K562 (cell line): Measurements from ENCODE around the gene TMEM132D. TPM values are rescaled to one million over a fixed set of nuclear protein-coding genes. Genes with fewer than 3 reads are reported as not detected.

Experiments used
- ATAC-seq: fragments of 200-7000 bp; cut with Tn5 transposase; 3 replicates; pipeline ENCODE4 v1.9.1; 2020; ENCODE audit warnings: moderate library complexity
- BruUV-seq: library from RNA; stranded (reverse); fragments of 400-500 nt; replicated peaks from 2 replicates; lab custom pipeline; 2021; lab: Mats Ljungman, UMichigan
- CTCF ChIA-PET: fragments of 300-600 bp; formaldehyde crosslinking; extraction: SDS; loops from one replicate; lab custom pipeline; 2021; ENCODE audit warnings: low intra/inter-chr PET ratio; lab: Yijun Ruan, JAX
- POLR2A ChIA-PET: fragments of 300-600, 350-650 bp; sonication (Branson Sonifier 250); formaldehyde crosslinking; extraction: SDS; loops from one replicate; lab custom pipeline; 2021; ENCODE audit warnings: antibody characterized with exemption, inconsistent platforms; lab: Yijun Ruan, JAX
- DNase-seq, 4 experiments: peaks; one replicate each; pipeline versions ENCODE4 v3.0.0 to v3.0.0-alpha.2; 2011 to 2018; ENCODE audit warnings: low spot score in 3 of 4, mixed read lengths in 3 of 4; ENCODE audit errors: extremely low read depth in 1 of 4
- FAIRE-seq: peaks from 2 replicates; lab custom pipeline; 2011; peaks lifted over from hg19 to GRCh38; lab: Jason Lieb, UNC
- H2AFZ ChIP-seq: 2 replicates; pipeline ENCODE4 v1.6.0; 2011; ENCODE audit warnings: low read depth, low read length, control low read depth, inconsistent platforms
- H3K27ac ChIP-seq: fragments of 200-600 bp; 3 replicates; pipeline ENCODE4 v1.8.0; 2011; ENCODE audit warnings: low read depth, mild to moderate bottlenecking, control low read depth, inconsistent platforms, low read length, moderate library complexity, mixed read lengths; ENCODE audit errors: extremely low read depth
- H3K27me3 ChIP-seq, 2 experiments: fragments of 300-600 bp in 1 of 2; 2 replicates in 1 of 2; 3 replicates in 1 of 2; pipeline versions ENCODE4 v1.6.0 to v1.8.0; 2011; ENCODE audit warnings: inconsistent platforms in 2 of 2, low read length in 2 of 2, mild to moderate bottlenecking in 1 of 2, mixed read lengths in 1 of 2, moderate library complexity in 1 of 2; ENCODE audit not compliant: control insufficient read depth in 2 of 2, insufficient read depth in 2 of 2
- H3K36me3 ChIP-seq: fragments of 300-600 bp; 3 replicates; pipeline ENCODE4 v1.8.0; 2011; ENCODE audit warnings: mild to moderate bottlenecking, low read length, inconsistent platforms; ENCODE audit not compliant: control insufficient read depth, insufficient read depth
- H3K4me1 ChIP-seq, 2 experiments: fragments of 200-600 bp in 1 of 2; replicated peaks in 1 of 2; 2 replicates in 1 of 2; 3 replicates in 1 of 2; pipeline versions ENCODE4 v1.5.1 to v1.8.0; 2011; ENCODE audit warnings: inconsistent platforms in 2 of 2, low read length in 2 of 2, mild to moderate bottlenecking in 1 of 2, mixed read lengths in 1 of 2, moderate library complexity in 1 of 2; ENCODE audit not compliant: control insufficient read depth in 2 of 2, insufficient read depth in 2 of 2
- H3K4me2 ChIP-seq: 2 replicates; pipeline ENCODE4 v1.6.1; 2011; ENCODE audit warnings: low read length, control low read depth, inconsistent platforms, mixed read lengths; ENCODE audit not compliant: insufficient read depth
- H3K4me3 ChIP-seq: fragments of 200-600 bp; sonication (generic), shearing (Covaris generic); 2 replicates; pipeline ENCODE4 v1.5.1; 2016; ENCODE audit warnings: control low read depth, inconsistent platforms
- H3K79me2 ChIP-seq: fragments of 200-600 bp; 3 replicates; pipeline ENCODE4 v1.8.0; 2011; ENCODE audit warnings: low read length, inconsistent platforms; ENCODE audit not compliant: control insufficient read depth, insufficient read depth
- H3K9ac ChIP-seq, 2 experiments: 2 replicates each; pipeline versions ENCODE4 v1.6.0 to v1.6.1; 2011; ENCODE audit warnings: low read depth in 2 of 2, low read length in 2 of 2, control low read depth in 1 of 2, inconsistent platforms in 1 of 2, mild to moderate bottlenecking in 1 of 2, mixed read lengths in 1 of 2; ENCODE audit not compliant: insufficient read depth in 1 of 2
- H3K9me1 ChIP-seq: one replicate; pipeline ENCODE4 v1.6.0; 2011; ENCODE audit warnings: inconsistent platforms, mild to moderate bottlenecking, low read length, moderate library complexity; ENCODE audit not compliant: control insufficient read depth, insufficient read depth
- H3K9me3 ChIP-seq: replicated peaks from 2 replicates; pipeline ENCODE4 v1.5.1; 2011; ENCODE audit warnings: low read depth, low read length, inconsistent platforms; ENCODE audit not compliant: control insufficient read depth, insufficient read depth
- H4K20me1 ChIP-seq: replicated peaks from 2 replicates; pipeline ENCODE4 v1.6.1; 2011; ENCODE audit warnings: low read length, inconsistent platforms, mixed read lengths; ENCODE audit not compliant: control insufficient read depth, insufficient read depth
- CCAR2 ChIP-seq: fragments of 200-400 bp; formaldehyde crosslinking; IDR thresholded peaks from 2 replicates; pipeline ENCODE4 v1.6.1; 2017; ENCODE audit warnings: mild to moderate bottlenecking, low read depth, low read length
- GABPB2 ChIP-seq: fragments of 250-450 bp; sonication (Bioruptor Pico); conservative IDR thresholded peaks from 2 replicates; pipeline ENCODE4 v1.5.1; 2021; ENCODE audit warnings: mild to moderate bottlenecking
- NR2F6 ChIP-seq: fragments of 450-650 bp; formaldehyde crosslinking; IDR thresholded peaks from 2 replicates; pipeline ENCODE4 v1.4.0; 2020; ENCODE audit warnings: mild to moderate bottlenecking
- SUPT5H ChIP-seq: fragments of 450-650 bp; IDR thresholded peaks from 2 replicates; pipeline ENCODE4 v1.6.1; 2016
- TEAD2 ChIP-seq: fragments of 450-650 bp; IDR thresholded peaks from 2 replicates; pipeline ENCODE4 v1.6.1; 2016; ENCODE audit warnings: missing genetic modification characterization, control low read depth, missing compliant biosample characterization
- ZMIZ1 ChIP-seq, 2 experiments: fragments of 150-350 bp in 1 of 2; IDR thresholded peaks; 2 replicates each; pipeline ENCODE4 v1.6.1; 2012 to 2016; ENCODE audit warnings: low read depth in 2 of 2, low read length in 2 of 2, mild to moderate bottlenecking in 1 of 2, moderate library complexity in 1 of 2
- WGBS: fragments of 100-300 bp; shearing (Covaris generic); methylation state at CpG from one replicate; pipeline ENCODE4 v1.1.6; 2016; ENCODE audit warnings: low coverage, mixed read lengths; ENCODE audit not compliant: insufficient coverage; ENCODE audit errors: missing lambda C conversion rate; 5-methylcytosine and 5-hydroxymethylcytosine counted together
- in situ Hi-C: fragments of 300-500 bp; cut with MboI; formaldehyde crosslinking; loops from 4 replicates; pipeline ENCODE4 v1.15.0; 2018; ENCODE audit warnings: inconsistent platforms, mixed read lengths
- intact Hi-C: fragments of 100-400 bp; cut with micrococcal nuclease; formaldehyde crosslinking; loops from 2 replicates; pipeline ENCODE4 v1.14.2; 2022
- polyA plus RNA-seq, 8 experiments: library from polyadenylated mRNA; depleted of rRNA in 4 of 8; stranded (reverse) in 5 of 8; unstranded in 3 of 8; fragments of >200 nt; fragmentation: Nextera tagmentation in 2 of 8; fragmentation: Illumina TruSeq in 1 of 8; extraction: Ambion mirVana in 2 of 8; extraction: Trizol in 1 of 8; gene quantifications; 2 replicates each; pipeline versions ENCODE4 v1.2.1 to v1.2.3, GENCODE V29; 2011 to 2014; ENCODE audit warnings: inconsistent platforms in 1 of 8, missing spikeins in 1 of 8
- total RNA-seq, 7 experiments: library from RNA; depleted of rRNA in 6 of 7; stranded (reverse); fragments of >200 nt in 6 of 7; fragmentation: Illumina TruSeq in 2 of 7; extraction: Trizol in 2 of 7; gene quantifications; 2 replicates each; pipeline versions ENCODE4 v1.2.1 to v1.2.3, GENCODE V29; 2011 to 2021; ENCODE audit warnings: low replicate concordance in 1 of 7

Gene TMEM132D
- total and polyA plus RNA-seq, 9 of the 15 experiments (the other 6 are each of a cell fraction or from before 2014, with no cell fraction given): not detected

GRCh38 chr12:129076441-129077320 lies 827.1 kb downstream of the TMEM132D start:
- H3K27ac ChIP-seq: no peak overlapping the region
- no peaks in the 10 kb centered on the region for H3K9me1 ChIP-seq
- no peak overlapping the region for H3K9ac ChIP-seq
- 2% methylated on average over 13 of the region's 13 CpGs for WGBS
- FAIRE-seq: no peak
- no peak for TF ChIP-seq ZMIZ1 (IDR thresholded peaks at IDR 0.05; ENCODE audit: low read depth in 2 of 2, low read length in 2 of 2)
- no peak for TF ChIP-seq NR2F6
- no peak for TF ChIP-seq CCAR2
- TF ChIP-seq SUPT5H: no peak
- no peak for TF ChIP-seq GABPB2
- TF ChIP-seq TEAD2 (tag): no peak
- DNase-seq: no peak
- BruUV-seq: no TSS peak
- no peaks in the 10 kb centered on the region for H3K9me3 ChIP-seq
- no peak for ATAC-seq
- H3K27me3 ChIP-seq: peaks cover 15 to 64% of the 10 kb centered on the region in 2 experiments; a peak in 4 of 5 replicates
- H3K4me1 ChIP-seq: no peaks in the 10 kb centered on the region
- no peaks in the 10 kb centered on the region for H3K79me2 ChIP-seq
- POLR2A ChIA-PET: no interaction called here
- in situ Hi-C loops (no loop called here), intact Hi-C loops (no loop called here)
- CTCF ChIA-PET: no interaction called here
- H4K20me1 ChIP-seq: no peaks in the 10 kb centered on the region; the same call in 1 of the 2 replicates
- H3K36me3 ChIP-seq: no peaks in the 10 kb centered on the region
- H3K4me2 ChIP-seq: no peak overlapping the region
- H2AFZ ChIP-seq: no peak overlapping the region
- no peak overlapping the region for H3K4me3 ChIP-seq
